HL-60 (cell line): ENCODE measurements around the gene DPH2.

ENCODE experiments used
- DNase-seq, 2 experiments: peaks; one replicate each; pipeline ENCODE4 v3.0.0-alpha.2; 2010 to 2020; ENCODE audit warnings: low read depth in 1 of 2, low spot score in 1 of 2
- H3K27ac ChIP-seq: fragments of 250-450 bp; sonication (Bioruptor Pico); replicated peaks from 2 replicates; pipeline ENCODE4 v1.5.1; 2020; ENCODE audit warnings: mild to moderate bottlenecking, moderate library complexity
- H3K27me3 ChIP-seq: fragments of 250-450 bp; sonication (Bioruptor Pico); 2 replicates; pipeline ENCODE4 v1.5.1; 2021; ENCODE audit warnings: mild to moderate bottlenecking, moderate library complexity; ENCODE audit not compliant: insufficient read depth, poor library complexity, severe bottlenecking
- H3K4me3 ChIP-seq: replicated peaks from 2 replicates; pipeline ENCODE4 v1.5.1; 2011; ENCODE audit warnings: mild to moderate bottlenecking, control low read depth, low read length; ENCODE audit not compliant: insufficient read depth
- GABPA ChIP-seq: IDR thresholded peaks from 2 replicates; pipeline ENCODE4 v1.6.1; 2012; ENCODE audit warnings: low read depth
- POLR2AphosphoS5 ChIP-seq: IDR thresholded peaks from 2 replicates; pipeline ENCODE4 v1.6.1; 2012; ENCODE audit warnings: low read depth
- SPI1 ChIP-seq: IDR thresholded peaks from 2 replicates; pipeline ENCODE4 v1.6.1; 2012; ENCODE audit warnings: low read depth, mild to moderate bottlenecking, borderline replicate concordance
- TF ChIP-seq, protein P1 (sequence below): IDR thresholded peaks from 2 replicates; pipeline ENCODE4 v1.6.1; 2012; ENCODE audit warnings: low read depth; ENCODE audit not compliant: insufficient replicate concordance
- TF ChIP-seq, protein P2 (sequence below): IDR thresholded peaks from one replicate; pipeline ENCODE4 v1.5.1; 2011; ENCODE audit warnings: low read length, control low read depth, inconsistent platforms; ENCODE audit not compliant: insufficient read depth

Gene DPH2

DNA sequence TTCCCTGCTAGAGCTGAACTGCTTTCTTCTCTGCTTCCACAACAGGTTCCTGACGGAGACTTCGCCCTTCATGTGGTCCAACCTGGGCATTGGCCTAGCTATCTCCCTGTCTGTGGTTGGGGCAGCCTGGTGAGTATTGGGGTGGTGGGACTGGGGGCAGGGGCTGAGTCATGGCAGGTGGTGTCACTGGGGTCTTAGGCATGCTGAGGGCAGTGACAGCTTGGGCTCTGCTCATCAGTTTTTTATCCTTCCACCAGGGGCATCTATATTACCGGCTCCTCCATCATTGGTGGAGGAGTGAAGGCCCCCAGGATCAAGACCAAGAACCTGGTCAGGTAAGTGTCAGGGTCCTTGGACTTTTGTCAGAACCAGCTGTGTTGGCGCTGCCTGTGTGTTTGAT, 6.2 kb downstream of the DPH2 start:
- H3K27ac ChIP-seq, result peak overlapping the region; percentile 99
- H3K27me3 ChIP-seq, result no peaks in the 10 kb centered on the region
- H3K4me3 ChIP-seq, result peak overlapping the region; percentile 75
- no peak for TF ChIP-seq POLR2AphosphoS5
- TF ChIP-seq, protein P1, sequence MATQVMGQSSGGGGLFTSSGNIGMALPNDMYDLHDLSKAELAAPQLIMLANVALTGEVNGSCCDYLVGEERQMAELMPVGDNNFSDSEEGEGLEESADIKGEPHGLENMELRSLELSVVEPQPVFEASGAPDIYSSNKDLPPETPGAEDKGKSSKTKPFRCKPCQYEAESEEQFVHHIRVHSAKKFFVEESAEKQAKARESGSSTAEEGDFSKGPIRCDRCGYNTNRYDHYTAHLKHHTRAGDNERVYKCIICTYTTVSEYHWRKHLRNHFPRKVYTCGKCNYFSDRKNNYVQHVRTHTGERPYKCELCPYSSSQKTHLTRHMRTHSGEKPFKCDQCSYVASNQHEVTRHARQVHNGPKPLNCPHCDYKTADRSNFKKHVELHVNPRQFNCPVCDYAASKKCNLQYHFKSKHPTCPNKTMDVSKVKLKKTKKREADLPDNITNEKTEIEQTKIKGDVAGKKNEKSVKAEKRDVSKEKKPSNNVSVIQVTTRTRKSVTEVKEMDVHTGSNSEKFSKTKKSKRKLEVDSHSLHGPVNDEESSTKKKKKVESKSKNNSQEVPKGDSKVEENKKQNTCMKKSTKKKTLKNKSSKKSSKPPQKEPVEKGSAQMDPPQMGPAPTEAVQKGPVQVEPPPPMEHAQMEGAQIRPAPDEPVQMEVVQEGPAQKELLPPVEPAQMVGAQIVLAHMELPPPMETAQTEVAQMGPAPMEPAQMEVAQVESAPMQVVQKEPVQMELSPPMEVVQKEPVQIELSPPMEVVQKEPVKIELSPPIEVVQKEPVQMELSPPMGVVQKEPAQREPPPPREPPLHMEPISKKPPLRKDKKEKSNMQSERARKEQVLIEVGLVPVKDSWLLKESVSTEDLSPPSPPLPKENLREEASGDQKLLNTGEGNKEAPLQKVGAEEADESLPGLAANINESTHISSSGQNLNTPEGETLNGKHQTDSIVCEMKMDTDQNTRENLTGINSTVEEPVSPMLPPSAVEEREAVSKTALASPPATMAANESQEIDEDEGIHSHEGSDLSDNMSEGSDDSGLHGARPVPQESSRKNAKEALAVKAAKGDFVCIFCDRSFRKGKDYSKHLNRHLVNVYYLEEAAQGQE, result no peak
- no peak for TF ChIP-seq GABPA
- no peak for TF ChIP-seq SPI1
- TF ChIP-seq, protein P2, sequence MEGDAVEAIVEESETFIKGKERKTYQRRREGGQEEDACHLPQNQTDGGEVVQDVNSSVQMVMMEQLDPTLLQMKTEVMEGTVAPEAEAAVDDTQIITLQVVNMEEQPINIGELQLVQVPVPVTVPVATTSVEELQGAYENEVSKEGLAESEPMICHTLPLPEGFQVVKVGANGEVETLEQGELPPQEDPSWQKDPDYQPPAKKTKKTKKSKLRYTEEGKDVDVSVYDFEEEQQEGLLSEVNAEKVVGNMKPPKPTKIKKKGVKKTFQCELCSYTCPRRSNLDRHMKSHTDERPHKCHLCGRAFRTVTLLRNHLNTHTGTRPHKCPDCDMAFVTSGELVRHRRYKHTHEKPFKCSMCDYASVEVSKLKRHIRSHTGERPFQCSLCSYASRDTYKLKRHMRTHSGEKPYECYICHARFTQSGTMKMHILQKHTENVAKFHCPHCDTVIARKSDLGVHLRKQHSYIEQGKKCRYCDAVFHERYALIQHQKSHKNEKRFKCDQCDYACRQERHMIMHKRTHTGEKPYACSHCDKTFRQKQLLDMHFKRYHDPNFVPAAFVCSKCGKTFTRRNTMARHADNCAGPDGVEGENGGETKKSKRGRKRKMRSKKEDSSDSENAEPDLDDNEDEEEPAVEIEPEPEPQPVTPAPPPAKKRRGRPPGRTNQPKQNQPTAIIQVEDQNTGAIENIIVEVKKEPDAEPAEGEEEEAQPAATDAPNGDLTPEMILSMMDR, result no peak
- DNase-seq, result peak in 1 of 2 experiments; percentile 39

DNA sequence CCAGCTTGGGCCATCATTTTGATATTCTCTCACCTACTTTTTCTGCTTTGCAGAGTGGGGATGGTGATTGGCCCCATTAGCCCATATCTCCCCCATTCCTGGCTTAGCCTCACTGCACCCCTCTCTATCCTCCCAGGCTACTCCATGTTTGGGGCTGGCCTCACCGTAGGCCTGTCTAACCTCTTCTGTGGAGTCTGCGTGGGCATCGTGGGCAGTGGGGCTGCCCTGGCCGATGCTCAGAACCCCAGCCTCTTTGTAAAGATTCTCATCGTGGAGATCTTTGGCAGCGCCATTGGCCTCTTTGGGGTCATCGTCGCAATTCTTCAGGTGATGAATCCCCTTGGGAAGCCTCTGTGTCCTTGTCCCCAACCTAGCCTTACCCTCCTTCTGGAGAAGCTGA, 7.1 kb downstream of the DPH2 start:
- no peak for DNase-seq
- Histone ChIP-seq H3K27ac (no peak overlapping the region), H3K27me3 (no peaks in the 10 kb centered on the region), H3K4me3 (peak overlapping the region; percentile 75)
- TF ChIP-seq POLR2AphosphoS5, result 0 out of 2 replicates have a peak, but pooled peaks have one; percentile 19
- no peak for TF ChIP-seq SPI1
- TF ChIP-seq, protein P1, result no peak
- TF ChIP-seq, protein P2, result no peak
- TF ChIP-seq GABPA, result no peak

DNA sequence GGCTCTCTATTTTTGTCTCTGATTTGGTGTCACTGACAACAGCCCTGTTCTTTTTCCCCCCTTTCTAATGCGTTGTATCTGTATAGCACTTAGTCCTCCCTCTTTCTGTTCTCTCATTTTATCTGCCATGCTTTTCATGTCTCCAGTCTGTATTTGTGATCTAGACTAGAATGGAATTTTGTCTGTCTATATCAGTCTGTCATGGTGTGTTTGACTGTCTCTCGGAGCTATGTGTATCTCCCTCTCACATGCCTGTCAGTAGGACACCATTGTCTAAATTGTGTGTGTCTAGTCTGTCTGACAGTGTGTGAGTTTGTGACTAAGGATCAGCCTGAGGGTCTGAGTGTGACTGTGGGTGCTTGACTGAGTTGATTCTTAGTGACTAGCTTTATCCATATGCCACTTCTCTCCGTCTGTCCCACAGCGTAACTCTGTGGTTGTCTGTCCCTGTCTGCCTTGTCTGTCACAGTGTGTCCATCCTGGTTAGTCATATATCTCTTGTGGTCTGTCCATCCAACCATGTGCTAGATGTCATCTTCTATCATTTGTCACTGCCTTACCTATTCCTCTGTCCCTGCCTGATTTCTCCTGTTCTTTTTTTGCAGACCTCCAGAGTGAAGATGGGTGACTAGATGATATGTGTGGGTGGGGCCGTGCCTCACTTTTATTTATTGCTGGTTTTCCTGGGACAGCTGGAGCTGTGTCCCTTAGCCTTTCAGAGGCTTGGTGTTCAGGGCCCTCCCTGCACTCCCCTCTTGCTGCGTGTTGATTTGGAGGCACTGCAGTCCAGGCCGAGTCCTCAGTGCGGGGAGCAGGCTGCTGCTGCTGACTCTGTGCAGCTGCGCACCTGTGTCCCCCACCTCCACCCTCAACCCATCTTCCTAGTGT, 7.8 kb downstream of the DPH2 start:
- Histone ChIP-seq H3K27ac (peak overlapping the region; percentile 54; the same call in 1 of the 2 replicates), H3K27me3 (no peaks in the 10 kb centered on the region), H3K4me3 (peak overlapping the region; percentile 75)
- no peak for TF ChIP-seq POLR2AphosphoS5
- TF ChIP-seq, protein P2, result no peak
- TF ChIP-seq, protein P1, result no peak
- TF ChIP-seq SPI1, result no peak
- no peak for TF ChIP-seq GABPA
- DNase-seq, result no peak
